ENCODE data around the gene TCF3. TPM values are rescaled to one million over a fixed set of nuclear protein-coding genes. Genes with fewer than 3 reads are reported as not detected.

TCF3 gene
- total RNA-seq, 1 experiment from 2014 or later: 304 TPM

DNA sequence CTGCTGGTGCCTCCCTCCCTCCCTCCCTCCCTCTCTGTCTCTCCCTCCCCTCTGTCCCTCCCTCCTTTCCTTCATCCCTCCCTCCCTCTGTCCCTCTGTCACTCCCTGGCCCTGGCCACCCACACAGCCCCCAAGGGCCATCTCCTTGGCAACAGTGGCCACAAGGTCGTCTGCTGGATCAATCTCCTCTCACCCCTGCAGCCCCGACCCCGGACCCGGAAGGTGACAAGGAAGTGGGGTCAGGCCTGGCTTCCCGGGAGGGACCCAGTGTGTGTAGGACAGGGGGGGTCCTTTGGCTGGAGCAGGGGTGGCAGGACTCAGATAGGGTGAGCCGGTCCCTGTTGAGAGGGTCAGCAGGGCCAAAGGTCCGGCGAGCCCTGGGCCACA lies 21.9 kb upstream of the TCF3 start:
- Histone ChIP-seq H2AK5ac (ENCODE audit: insufficient read length, low read length) (no peak overlapping the region), H3K23me2 (ENCODE audit: insufficient read length, low read depth, low read length, poor library complexity, severe bottlenecking) (peaks cover 8% of the 10 kb centered on the region), H3K23ac (ENCODE audit: insufficient read length, low read depth, low read length) (no peak overlapping the region), H3K56ac (ENCODE audit: insufficient read length, low read depth, low read length) (no peak overlapping the region), H2BK5ac (ENCODE audit: insufficient read length, low read length) (no peak overlapping the region), H3K18ac (ENCODE audit: insufficient read length, low read depth, low read length) (no peak overlapping the region), H3K9ac (ENCODE audit: extremely low read depth, insufficient read length, low read length) (no peak overlapping the region), H3K79me1 (ENCODE audit: insufficient read depth, low read depth, low read length, poor library complexity, severe bottlenecking) (no peaks in the 10 kb centered on the region), H2BK20ac (ENCODE audit: low read depth, low read length, poor library complexity, severe bottlenecking) (no peak overlapping the region), H3K14ac (ENCODE audit: insufficient read depth, low read length) (no peak overlapping the region), H4K20me1 (ENCODE audit: control insufficient read depth, insufficient read depth, insufficient read length) (no peaks in the 10 kb centered on the region), H4K5ac (ENCODE audit: insufficient read length, low read depth, low read length) (no peak overlapping the region), H3K27me3 (ENCODE audit: insufficient read depth, low read length) (peaks cover 24% of the 10 kb centered on the region), H2BK12ac (ENCODE audit: insufficient read length, low read depth, low read length) (no peak overlapping the region), H3K9me3 (ENCODE audit: control insufficient read depth, low read depth, low read length) (no peaks in the 10 kb centered on the region), H3K27ac (ENCODE audit: insufficient read length, low read depth, low read length) (no peak overlapping the region), H3K4me1 (ENCODE audit: insufficient read depth, low read length) (no peaks in the 10 kb centered on the region), H4K8ac (replicated peaks; ENCODE audit: insufficient read length, low read depth, low read length) (no peak overlapping the region), H2BK120ac (ENCODE audit: low read depth, low read length, poor library complexity, severe bottlenecking) (no peak overlapping the region), H4K91ac (ENCODE audit: insufficient read length, low read depth, low read length) (no peak overlapping the region), H3K4me2 (ENCODE audit: insufficient read depth, insufficient read length, low read length) (no peak overlapping the region), H2BK15ac (ENCODE audit: low read depth, low read length) (no peak overlapping the region), H3K4ac (ENCODE audit: low read depth, low read length) (no peak overlapping the region), H2AFZ (ENCODE audit: low read length) (no peak overlapping the region), H3K79me2 (ENCODE audit: insufficient read depth, low read length) (no peaks in the 10 kb centered on the region), H3T11ph (ENCODE audit: low read length) (no peak overlapping the region)
- peaks cover 0 to 18% of the 10 kb centered on the region in 2 experiments; a peak in 2 of 4 replicates for H3K4me1 Mint-ChIP-seq
- H3K27ac Mint-ChIP-seq: no peak overlapping the region
- TF ChIP-seq CTCF (conservative IDR thresholded peaks at IDR 0.05): no peak
- H3K9me3 Mint-ChIP-seq: no peaks in the 10 kb centered on the region; a peak in 2 of 5 replicates
- peak; percentile 22 for DNase-seq
- peaks cover 90% of the 10 kb centered on the region for H3K27me3 Mint-ChIP-seq (ENCODE audit: low read depth)
- no peak overlapping the region for H3K4me3 Mint-ChIP-seq
- WGBS (ENCODE audit: extremely low coverage, insufficient read length, low lambda C conversion rate): no CpG with 5 or more reads among the region's 8 CpGs
- H3K36me3 Mint-ChIP-seq (ENCODE audit: insufficient read depth in 1 of 3, low read depth in 3 of 3): no peaks in the 10 kb centered on the region

Measured in H9 (cell line).